ENCODE data around the gene SCAF8.
A peak's percentile ranks its signal among the peaks of the same experiment; 100 is the strongest.
"Not testable (repeated sequence)": the region's sequence is repeated elsewhere in the genome, so short reads cannot be mapped to it uniquely, and the experiment has no call there.

Gene SCAF8

GRCh38 chr6:154733626-154734382, 588 bp downstream of the SCAF8 start:
- DNase-seq = peak; percentile 90 to 94

GRCh38 chr6:154736618-154737259, 3.5 kb downstream of the SCAF8 start:
- DNase-seq = no peak

GRCh38 chr6:154737424-154737823, 4.2 kb downstream of the SCAF8 start:
- no peak for DNase-seq

GRCh38 chr6:154738551-154738961, 5.3 kb downstream of the SCAF8 start:
- no peak for DNase-seq

GRCh38 chr6:154740658-154741057, 7.4 kb downstream of the SCAF8 start:
- DNase-seq = no peak

- DNase-seq = no peak
These were observed 9.7 kb downstream of the SCAF8 start for GRCh38 chr6:154742891-154743290.

- DNase-seq = not testable (repeated sequence)
These were observed 11.0 kb downstream of the SCAF8 start for GRCh38 chr6:154744029-154744745.

GRCh38 chr6:154745243-154745642, 12.0 kb downstream of the SCAF8 start:
- no peak for DNase-seq

- DNase-seq = no peak
These were observed 16.1 kb downstream of the SCAF8 start for GRCh38 chr6:154749341-154749740.

GRCh38 chr6:154751011-154751800, 18.0 kb downstream of the SCAF8 start:
- no peak for DNase-seq

- no peak for DNase-seq
These were observed 18.8 kb downstream of the SCAF8 start for GRCh38 chr6:154752022-154752421.

GRCh38 chr6:154754152-154754551, 20.9 kb downstream of the SCAF8 start:
- no peak for DNase-seq

GRCh38 chr6:154757352-154758050, 24.3 kb downstream of the SCAF8 start:
- no peak for DNase-seq

GRCh38 chr6:154758125-154758524, 24.9 kb downstream of the SCAF8 start:
- DNase-seq = no peak

GRCh38 chr6:154763650-154764049, 30.4 kb downstream of the SCAF8 start:
- no peak for DNase-seq

- DNase-seq = no peak
These were observed 32.1 kb downstream of the SCAF8 start for GRCh38 chr6:154765273-154765672.

- no peak for DNase-seq
These were observed 33.1 kb downstream of the SCAF8 start for GRCh38 chr6:154766288-154766687.

- no peak for DNase-seq
These were observed 33.9 kb downstream of the SCAF8 start for GRCh38 chr6:154767003-154767723.

GRCh38 chr6:154768280-154768679, 35.1 kb downstream of the SCAF8 start:
- DNase-seq = no peak

- no peak for DNase-seq
These were observed 40.4 kb downstream of the SCAF8 start for GRCh38 chr6:154773610-154774089.

GRCh38 chr6:154779157-154779556, 45.9 kb downstream of the SCAF8 start:
- DNase-seq = not testable (repeated sequence)

- no peak for DNase-seq
These were observed 49.0 kb downstream of the SCAF8 start for GRCh38 chr6:154782193-154782592.

Measured in SHP77 (cell line).